HG03432 (cell line): ENCODE data around the gene ANKRD11.
"Not testable (repeated sequence)": the region's sequence is repeated elsewhere in the genome, so short reads cannot be mapped to it uniquely, and the experiment has no call there.

Source experiments
- ATAC-seq: cut with Tn5 transposase; IDR thresholded peaks from one replicate; pipeline ENCODE4 v1.9.1; 2021; ENCODE audit warnings: mild to moderate bottlenecking, moderate library complexity; ENCODE audit not compliant: unreplicated experiment

ANKRD11 gene

DNA sequence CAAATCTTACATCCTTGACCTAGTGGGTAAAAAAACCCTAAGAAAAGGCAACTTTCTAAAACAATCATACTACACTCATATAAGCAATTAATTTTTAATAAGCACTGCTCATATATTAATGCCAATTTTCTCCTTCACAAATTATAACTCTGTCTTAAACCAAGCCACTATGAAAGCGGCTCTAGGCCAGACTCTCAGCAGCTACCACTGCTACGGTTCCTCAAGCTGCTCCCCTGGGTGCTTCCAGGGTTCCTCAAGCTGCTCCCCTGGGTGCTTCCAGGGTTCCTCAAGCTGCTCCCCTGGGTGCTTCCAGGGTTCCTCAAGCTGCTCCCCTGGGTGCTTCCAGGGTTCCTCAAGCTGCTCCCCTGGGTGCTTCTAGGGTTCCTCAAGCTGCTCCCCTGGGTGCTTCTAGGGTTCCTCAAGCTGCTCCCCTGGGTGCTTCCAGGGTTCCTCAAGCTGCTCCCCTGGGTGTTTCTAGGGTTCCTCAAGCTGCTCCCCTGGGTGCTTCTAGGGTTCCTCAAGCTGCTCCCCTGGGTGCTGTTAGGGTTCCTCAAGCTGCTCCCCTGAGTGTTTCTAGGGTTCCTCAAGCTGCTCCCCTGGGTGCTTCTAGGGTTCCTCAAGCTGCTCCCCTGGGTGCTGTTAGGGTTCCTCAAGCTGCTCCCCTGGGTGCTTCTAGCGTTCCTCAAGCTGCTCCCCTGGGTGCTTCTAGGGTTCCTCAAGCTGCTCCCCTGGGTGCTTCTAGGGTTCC, 35.8 kb downstream of the ANKRD11 start:
- ATAC-seq, result not testable (repeated sequence)

DNA sequence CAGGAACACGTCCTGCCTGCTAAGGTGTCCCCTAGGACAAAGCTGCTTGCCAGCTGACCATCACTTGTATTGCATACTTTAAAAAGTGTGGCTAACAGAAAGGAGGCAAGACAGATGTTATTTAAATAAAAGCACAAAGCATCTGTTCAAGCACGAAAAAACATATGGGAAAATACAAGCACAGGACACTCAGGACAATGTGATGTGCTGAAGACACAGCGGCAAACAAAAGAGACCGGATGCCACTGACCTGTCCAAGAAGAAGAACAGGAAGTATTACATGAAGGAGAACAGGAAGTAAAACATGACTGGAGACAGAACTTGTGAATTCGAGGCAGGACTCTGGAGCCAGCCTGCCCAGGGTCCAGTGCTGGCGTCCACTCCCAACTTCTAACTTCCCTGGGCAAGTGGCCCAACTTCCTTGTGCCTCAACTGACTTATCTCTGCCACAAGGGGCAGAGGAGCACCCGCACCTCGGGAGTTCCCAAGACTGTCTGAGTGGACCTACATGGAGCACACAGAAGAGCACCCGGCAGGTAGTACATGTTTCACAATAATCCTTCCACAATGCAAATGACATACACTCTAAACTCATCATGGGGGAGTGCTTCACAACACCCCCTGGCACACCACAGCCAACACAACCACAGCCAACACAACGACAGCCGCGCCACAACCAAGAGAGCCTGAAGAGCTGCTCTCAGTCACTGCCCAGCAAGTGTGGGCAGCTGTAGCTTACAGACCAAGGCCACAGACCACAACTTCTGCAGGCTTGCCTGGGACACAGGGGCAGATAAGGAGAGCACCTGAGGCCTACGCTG, 36.6 kb downstream of the ANKRD11 start:
- no peak for ATAC-seq

DNA sequence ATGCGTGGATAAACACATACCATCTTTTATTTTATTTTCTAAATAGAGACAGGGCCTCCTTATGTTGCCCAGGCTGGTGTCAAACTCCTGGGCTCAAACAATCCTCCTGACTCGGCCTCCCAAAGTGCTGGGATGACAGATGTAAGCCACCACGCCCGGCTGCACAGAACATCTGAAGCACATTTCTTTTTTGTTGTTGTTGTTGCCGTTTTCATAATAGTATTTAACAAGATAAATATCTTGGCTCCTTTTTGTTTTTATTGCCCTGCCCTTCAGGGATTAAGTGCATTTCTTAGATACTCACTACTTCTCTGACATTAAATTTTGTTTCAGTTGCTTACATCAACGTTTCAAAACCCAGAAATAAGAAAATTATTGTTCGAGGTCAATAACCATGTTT, 37.4 kb downstream of the ANKRD11 start:
- no peak for ATAC-seq

DNA sequence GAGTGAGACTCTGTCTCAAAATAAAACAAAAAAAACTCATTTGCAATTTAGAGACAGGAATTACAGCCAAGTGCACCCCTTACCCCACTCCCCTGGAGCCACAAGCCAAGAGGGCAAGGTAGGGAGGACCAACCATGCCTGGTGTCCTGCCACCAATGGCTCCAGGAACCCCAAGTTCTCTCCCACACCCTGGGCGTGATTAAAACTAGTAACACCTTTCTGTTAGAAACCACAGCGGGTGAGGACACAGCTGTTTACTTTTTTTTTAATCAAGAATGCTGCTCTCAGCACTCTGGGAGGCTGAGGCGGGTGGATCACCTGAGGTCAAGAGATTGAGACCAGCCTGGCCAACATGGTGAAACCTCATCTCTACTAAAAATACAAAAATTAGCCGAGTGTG, 38.1 kb downstream of the ANKRD11 start:
- no peak for ATAC-seq

DNA sequence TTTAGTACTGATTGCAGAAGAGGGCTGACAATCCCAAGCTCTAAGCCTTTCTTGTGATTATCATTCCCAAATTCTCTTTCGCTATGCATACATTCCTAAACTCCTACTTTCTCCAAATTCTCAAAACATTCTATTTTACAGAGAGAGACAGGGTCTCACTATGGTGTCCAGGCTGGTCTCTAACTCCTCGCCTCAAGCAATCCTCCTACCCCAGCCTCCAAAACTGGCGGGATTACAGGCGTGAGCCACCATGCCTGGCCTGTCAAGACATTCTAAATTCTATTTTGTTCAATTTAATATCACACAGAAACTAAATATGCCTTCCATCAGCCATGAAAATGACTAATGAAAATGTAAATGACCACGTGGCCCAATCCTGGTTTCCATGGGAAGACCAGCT, 39.8 kb downstream of the ANKRD11 start:
- no peak for ATAC-seq

DNA sequence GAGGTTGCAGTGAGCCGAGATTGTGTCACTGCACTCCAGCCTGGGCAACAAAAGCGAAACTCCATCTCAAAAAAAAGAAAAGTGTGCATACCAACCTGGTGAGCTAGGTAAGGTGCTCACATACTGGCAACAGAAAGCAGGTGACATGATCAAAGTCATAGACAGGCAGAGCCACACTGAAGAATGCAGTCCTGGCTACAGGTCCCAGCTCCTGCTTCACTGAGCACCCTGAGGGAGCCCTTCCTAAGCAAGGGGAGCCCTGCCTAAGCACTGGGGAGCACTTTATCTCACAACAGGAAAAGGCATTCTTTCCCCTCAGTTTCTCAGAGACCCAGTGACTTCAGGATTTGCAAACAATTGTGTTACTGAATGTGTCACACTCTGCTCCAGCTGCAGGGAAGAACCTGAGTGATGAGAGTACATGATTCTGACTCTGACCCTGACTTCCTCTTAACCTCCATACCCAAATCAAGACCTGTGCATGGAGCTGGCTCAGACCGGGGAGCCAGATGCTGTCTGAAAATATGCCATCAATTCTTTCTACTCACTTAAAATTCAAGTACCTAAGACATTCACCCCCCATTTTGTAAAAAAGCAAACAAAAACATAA, 40.5 kb downstream of the ANKRD11 start:
- no peak for ATAC-seq

DNA sequence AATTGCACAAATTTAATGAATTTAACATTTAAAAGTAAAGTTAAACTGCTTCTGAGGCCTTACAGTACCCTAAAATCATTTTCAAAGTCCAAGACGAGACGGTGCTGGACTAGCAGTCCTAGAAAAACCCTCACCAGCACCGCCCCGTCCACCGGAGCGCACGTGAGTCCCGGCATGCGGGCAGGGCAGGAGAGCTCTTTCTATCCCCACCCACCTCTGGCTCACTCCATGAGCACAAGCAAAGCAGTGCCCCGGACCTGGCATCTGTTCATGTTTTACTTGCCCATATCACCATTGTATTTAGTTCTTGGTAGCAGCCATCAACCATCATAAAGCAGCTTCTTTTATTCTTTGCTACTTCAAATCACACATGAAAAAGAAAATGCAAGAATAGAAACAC, 41.7 kb downstream of the ANKRD11 start:
- no peak for ATAC-seq

DNA sequence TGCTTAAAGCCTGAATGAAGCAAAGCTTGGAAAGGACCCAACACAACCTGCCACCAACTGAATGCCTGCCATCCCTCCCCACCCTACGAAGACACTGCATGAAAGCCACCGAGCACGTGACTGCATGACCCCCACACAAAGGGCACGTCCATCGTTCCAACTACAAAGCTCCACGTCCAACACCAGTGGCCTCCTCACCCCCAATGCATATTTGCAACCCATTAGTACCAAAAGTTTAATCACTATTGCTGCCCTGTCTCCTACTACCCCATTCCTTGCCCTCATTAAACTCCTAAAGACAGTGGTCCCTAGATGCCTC, 43.4 kb downstream of the ANKRD11 start:
- no peak for ATAC-seq

DNA sequence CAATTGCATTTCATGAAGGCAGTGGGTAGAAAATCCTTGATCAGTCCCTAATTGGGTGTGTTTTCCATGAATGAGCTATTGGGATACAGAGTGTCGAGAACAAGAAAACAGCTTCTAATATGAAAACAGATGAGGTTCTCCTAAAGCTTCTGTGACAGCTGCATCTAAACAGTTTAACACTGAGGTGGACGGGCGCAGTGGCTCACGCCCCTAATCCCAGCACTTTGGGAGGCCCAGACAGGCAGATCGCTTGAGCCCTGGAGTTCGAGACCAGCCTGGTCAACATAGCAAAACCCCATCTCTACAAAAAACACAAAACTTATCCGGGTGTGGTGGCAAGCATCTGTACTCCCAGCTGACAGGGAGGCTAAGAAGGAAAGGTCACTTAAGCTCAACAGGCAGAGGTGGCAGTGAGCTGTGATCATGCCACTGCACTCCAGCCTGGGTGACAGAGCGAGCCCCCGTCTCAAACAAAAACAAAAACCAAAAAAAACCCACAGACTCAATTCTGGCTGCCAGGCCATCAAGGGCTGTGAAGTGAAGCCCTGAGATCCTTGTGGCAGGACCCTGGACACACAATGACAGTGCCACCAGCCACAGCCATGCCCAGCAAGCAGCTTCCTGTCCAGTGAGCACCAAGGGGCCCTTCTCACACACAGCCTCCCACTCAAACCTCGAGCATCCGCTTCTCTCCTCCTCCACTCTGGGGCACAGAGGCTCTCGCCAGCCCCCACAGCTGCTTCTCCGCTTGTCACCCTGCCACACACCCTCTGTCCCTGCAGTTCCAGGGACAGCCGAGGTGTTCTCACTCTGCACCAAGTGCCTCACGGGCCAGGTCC, 44.0 kb downstream of the ANKRD11 start:
- no peak for ATAC-seq

DNA sequence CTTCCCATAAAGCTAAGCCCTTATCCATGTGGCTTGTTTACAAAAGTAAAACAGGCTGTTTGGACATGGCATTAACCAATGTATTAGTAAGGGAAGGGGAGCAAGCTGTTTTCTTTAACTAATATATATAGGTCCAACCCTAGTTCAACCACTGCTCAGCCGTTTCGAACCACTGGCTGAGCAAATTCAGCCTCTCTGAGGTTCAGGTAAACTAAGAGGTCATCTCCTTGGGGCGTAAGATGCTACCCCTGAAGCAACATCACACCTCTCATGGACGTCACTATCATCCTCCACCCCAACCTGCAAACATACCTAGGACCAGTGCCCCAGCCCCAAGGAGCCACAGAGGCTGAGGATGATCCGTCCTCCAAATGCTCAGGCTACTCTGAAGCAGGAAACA, 45.2 kb downstream of the ANKRD11 start:
- no peak for ATAC-seq

DNA sequence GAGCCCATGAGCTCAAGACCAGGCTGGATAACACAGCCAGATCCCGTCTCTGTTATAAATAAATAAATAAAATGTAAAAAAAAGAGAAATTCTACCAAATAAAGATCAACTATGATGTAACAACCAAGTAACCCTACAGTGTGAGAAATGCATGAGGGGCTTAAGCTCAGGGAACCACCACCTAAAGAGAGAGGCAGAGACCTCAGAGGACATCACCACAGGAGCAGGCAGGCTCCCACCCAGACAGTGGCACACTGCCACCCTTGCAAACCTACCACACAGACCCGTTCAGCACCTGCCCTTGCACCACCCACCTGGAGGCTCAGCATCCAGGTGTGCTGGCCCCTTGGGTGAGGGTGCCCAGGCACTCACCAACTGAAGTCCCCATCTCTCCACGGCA, 45.6 kb downstream of the ANKRD11 start:
- ATAC-seq, result no peak

DNA sequence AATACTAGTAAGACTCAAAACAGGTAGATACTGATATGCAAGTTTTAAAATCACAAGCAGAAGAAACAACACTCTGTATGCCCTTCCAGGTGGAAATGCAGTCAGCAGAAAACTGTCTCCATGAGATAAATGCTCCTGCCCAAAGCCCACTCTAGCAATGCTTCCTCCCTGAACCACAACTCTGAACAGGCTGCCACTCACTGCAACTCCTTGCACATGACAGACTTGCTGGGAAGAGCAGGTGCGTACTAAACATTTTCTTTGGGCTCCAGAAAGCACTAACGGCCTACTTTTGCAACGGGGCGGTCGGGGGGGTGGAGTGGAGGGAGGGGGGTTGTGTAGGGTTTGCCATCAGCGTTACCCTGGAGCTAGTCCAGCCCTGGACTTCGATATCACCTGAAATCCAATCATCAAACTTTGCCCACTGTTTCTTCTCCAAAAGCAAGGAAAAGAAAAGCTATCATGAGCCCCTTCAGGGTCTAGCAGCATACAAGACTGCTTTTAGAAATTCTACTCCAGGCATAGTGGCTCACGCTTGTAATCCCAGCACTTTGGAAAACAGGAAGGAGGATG, 46.1 kb downstream of the ANKRD11 start:
- ATAC-seq, result no peak

DNA sequence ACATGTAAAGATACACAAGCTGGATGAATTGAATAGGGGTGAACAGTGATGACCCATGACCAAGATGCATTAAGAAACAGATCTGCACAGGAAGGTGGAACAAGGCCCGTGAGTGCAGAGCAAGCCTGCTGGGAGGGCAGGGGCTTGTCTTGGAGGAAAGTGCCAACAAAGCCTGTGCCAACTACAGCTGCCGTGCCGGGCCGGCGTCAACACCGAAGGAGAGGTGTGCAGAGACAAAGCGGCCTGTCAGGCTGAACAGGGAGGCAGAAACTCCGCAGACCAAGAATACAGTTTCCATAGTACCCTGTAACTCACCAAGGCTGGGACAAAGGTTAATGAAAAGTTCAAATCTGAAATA, 46.7 kb downstream of the ANKRD11 start:
- ATAC-seq, result no peak

DNA sequence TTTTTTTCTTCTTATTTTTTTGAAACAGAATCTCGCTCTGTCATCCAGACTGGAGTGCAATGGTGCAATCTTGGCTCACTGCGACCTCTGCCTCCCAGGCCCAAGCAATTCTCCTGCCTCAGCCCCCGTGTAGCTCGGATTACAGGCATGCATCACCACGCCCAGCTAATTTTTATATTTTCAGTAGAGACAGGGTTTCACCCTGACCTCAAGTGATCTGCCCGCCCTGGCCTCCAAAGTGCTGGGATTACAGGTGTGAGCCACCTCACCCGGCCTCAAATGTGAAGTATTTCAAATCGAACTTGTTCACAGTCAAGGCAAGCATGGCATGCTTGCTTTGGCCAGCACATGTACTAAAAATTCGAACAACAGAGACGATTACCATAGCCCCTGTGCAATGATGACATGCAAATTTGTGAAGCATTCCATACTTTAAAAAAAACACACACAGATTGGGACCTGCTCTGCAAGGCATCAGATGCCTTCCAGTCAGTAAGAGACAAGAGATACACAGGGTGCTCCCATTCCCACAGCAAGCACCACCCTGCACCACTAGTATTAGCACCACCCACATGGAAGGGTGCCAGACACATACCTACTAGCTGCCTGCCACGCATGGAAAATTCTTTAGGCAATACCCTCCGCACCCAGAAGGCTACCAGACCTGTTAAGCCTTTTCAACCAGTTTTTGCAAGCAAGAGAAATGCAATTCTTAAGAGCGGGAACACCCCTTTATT, 47.2 kb downstream of the ANKRD11 start:
- ATAC-seq, result no peak

DNA sequence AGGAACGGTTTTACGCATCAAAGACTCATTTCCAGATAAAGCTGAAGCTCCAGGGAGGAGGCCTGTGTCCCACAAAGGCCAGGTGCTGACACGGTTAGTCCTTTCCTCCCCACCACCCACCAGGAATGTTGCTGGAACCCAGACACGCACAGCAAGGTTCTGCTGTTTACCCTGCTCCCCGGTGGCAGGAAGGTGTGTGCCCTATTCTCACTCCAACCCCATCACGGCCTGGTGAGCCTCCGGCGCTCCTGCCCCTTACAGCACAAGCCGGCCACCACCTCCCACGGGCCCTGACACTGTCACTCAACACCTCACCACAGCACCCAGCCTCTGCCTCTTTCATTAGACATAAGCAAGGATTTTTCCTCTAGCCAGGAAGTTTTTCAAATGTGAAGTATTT, 47.8 kb downstream of the ANKRD11 start:
- ATAC-seq, result no peak

DNA sequence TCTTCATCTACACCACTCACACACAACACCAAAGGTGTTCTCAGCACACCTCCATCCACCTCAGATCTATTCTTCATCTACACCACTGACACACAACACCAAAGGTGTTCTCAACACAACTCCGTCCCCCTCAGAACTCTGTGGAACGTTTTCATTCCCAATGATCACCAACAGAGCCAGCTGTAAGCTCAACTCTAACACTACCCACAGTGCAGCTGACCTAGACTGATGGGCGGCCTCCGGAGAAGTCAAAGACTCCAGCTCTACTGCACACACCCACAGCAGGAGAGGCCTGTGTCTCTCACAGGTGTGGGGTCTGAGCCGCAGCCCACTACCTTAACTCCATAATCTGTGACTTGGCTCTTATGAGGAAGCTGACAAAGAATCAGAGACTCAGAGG, 50.7 kb downstream of the ANKRD11 start:
- no peak for ATAC-seq

DNA sequence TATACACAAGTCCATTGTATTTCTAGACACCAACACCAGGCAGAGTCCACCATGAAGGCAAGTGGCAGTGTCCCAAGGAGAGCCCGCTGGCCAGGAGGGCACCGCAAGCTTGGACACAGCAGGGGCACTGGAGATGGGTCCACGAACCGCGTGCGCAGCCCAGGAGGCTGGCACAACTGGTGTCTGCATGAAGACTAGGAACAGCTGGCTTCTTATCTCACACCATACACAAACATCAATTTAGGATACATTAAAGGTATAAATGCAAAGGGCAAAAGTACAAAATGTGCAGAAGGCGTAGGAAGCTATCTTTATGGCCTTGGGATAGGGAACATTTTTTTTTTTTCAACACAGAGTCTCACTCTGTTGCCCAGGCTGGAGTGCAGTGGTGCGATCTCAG, 52.4 kb downstream of the ANKRD11 start:
- ATAC-seq, result no peak

DNA sequence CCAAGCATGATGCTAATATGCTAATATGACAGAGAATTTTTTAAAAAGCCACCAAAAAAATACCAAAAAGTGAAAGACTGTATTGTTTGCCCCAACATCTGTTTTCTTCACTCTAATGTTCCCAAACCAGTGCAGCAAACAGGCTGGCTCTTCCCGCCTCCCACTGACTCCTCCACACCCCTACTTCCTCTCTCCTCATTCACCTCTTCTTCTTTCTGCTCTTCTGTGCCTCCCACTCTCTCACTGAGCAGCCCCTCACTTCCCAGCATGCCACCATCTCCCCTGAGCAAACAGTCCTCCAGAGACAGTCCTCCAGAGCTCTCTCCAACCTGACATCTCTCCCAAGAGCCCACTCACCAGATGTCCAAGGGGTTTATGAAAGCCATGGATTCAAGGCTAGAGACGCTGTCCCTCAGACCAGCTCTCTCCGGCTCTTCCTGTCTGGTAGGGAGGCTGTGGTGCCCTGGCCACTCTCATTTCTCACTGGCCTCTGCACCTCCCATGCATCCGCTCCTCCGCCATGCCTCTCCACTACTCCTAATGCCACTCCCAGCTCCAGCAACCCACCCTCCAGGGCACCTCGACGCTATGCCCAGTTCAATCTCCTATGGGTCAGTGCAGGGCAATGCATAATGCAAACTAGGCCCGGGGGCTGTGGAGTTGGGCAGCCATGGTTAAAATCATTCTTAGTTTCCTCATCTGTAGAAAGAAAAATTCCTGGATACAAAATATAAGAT, 52.9 kb downstream of the ANKRD11 start:
- no peak for ATAC-seq

DNA sequence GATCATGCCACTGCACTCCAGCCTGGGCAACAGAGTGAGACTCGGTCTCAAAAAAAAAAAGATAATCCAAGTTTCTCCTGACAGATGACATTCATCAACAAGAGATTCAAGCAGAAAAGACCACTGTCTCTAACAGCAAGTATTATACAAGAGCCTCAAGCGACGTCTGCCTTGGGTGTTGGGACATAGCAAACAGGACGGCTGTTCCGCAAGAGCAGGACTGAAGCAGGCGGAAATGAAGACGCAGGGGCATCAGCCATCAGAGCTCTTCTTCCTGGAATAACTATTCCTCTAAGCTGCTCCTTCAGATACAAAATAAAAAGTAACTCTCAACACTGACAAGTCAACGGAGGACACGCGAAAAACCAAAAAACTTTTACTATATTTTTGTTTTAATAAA, 54.0 kb downstream of the ANKRD11 start:
- ATAC-seq, result no peak

DNA sequence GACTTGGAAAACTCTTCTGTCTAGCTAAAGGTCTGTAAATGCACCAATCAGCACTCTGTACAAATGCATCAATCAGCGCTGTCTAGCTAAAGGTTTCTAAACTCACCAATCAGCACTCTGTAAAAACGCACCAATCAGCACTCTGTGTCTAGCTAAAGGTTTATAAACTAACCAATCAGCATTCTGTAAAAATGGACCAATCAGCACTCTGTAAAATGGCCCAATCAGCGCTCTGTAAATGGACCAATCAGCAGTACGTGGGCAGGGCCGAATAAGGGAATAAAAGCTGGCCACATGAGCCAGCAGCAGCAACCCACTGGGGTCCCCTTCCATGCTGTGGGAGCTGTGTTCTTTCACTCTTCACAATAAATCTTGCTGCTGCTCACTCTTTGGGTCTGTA, 55.3 kb downstream of the ANKRD11 start:
- not testable (repeated sequence) for ATAC-seq
